HepG2 (cell line): ENCODE data around the gene TENT4B. TPM values are rescaled to one million over a fixed set of nuclear protein-coding genes. Genes with fewer than 3 reads are reported as not detected.

Source experiments
- ATAC-seq: fragments of 200-7000 bp; cut with Tn5 transposase; 3 replicates; pipeline ENCODE4 v1.9.1; 2020; ENCODE audit warnings: mild to moderate bottlenecking, moderate library complexity
- BruUV-seq: library from RNA; stranded (reverse); fragments of 400-500 nt; replicated peaks from 2 replicates; lab custom pipeline; 2021; lab: Mats Ljungman, UMichigan
- CTCF ChIA-PET: fragments of 300-600 bp; formaldehyde crosslinking; extraction: SDS; loops from one replicate; lab custom pipeline; 2021; ENCODE audit warnings: low total read pairs, inconsistent platforms, low intra/inter-chr PET ratio; lab: Yijun Ruan, JAX
- POLR2A ChIA-PET: fragments of 350-600 bp; sonication (Branson Sonifier 250); formaldehyde crosslinking; loops from one replicate; lab custom pipeline; 2020; ENCODE audit warnings: antibody characterized with exemption, inconsistent platforms; lab: Yijun Ruan, JAX
- DNase-seq: peaks from one replicate; pipeline ENCODE4 v3.0.0-alpha.2; 2015; ENCODE audit warnings: low spot score
- FAIRE-seq: peaks from 3 replicates; lab custom pipeline; 2011; peaks lifted over from hg19 to GRCh38; lab: Jason Lieb, UNC
- H2AFZ ChIP-seq: one replicate; pipeline ENCODE4 v1.6.1; 2011; ENCODE audit warnings: low read length, inconsistent platforms
- H3K27ac ChIP-seq: fragments of 300-600 bp; 3 replicates; pipeline ENCODE4 v1.8.0; 2011; ENCODE audit warnings: mixed run types, mild to moderate bottlenecking, mixed read lengths, low read length, inconsistent platforms; ENCODE audit not compliant: insufficient read depth; ENCODE audit errors: extremely low read length
- H3K27me3 ChIP-seq, 2 experiments: fragments of 200-600 bp in 1 of 2; 2 replicates in 1 of 2; 3 replicates in 1 of 2; pipeline versions ENCODE4 v1.6.0 to v1.8.0; 2011; ENCODE audit warnings: low read length in 2 of 2, mild to moderate bottlenecking in 2 of 2, moderate library complexity in 2 of 2, inconsistent platforms in 1 of 2; ENCODE audit not compliant: insufficient read depth in 2 of 2, control insufficient read depth in 1 of 2
- H3K36me3 ChIP-seq, 2 experiments: fragments of 200-600 bp in 1 of 2; replicated peaks in 1 of 2; 2 replicates in 1 of 2; 3 replicates in 1 of 2; pipeline versions ENCODE4 v1.5.1 to v1.8.0; 2011; ENCODE audit warnings: low read length in 2 of 2, inconsistent platforms in 1 of 2; ENCODE audit not compliant: insufficient read depth in 2 of 2, control insufficient read depth in 1 of 2
- H3K4me1 ChIP-seq: 2 replicates; pipeline ENCODE4 v1.5.1; 2012; ENCODE audit warnings: low read length, inconsistent platforms; ENCODE audit not compliant: insufficient read depth
- H3K4me2 ChIP-seq: 2 replicates; pipeline ENCODE4 v1.6.0; 2011; ENCODE audit warnings: low read depth, low read length, inconsistent platforms
- H3K4me3 ChIP-seq, 3 experiments: fragments of 200-600 bp in 1 of 3; sonication (generic), shearing (Covaris generic) in 1 of 3; replicated peaks in 1 of 3; 2 replicates each; pipeline ENCODE4 v1.5.1; 2011 to 2016; ENCODE audit warnings: low read length in 3 of 3, inconsistent platforms in 2 of 3, low read depth in 2 of 3, mild to moderate bottlenecking in 2 of 3, control low read depth in 1 of 3, mixed read lengths in 1 of 3; ENCODE audit not compliant: insufficient read depth in 1 of 3
- H3K79me2 ChIP-seq: one replicate; pipeline ENCODE4 v1.6.1; 2011; ENCODE audit warnings: low read length, inconsistent platforms; ENCODE audit not compliant: insufficient read depth
- H3K9ac ChIP-seq: 2 replicates; pipeline ENCODE4 v1.6.0; 2011; ENCODE audit warnings: mild to moderate bottlenecking, low read depth, low read length, inconsistent platforms; ENCODE audit not compliant: insufficient read depth
- H3K9me3 ChIP-seq: 2 replicates; pipeline ENCODE4 v1.5.1; 2012; ENCODE audit warnings: mild to moderate bottlenecking, low read length
- H4K20me1 ChIP-seq: 2 replicates; pipeline ENCODE4 v1.6.0; 2011; ENCODE audit warnings: inconsistent platforms, mild to moderate bottlenecking, low read length, moderate library complexity; ENCODE audit not compliant: insufficient read depth
- AGO1 ChIP-seq: fragments of 200-400 bp; formaldehyde crosslinking; IDR thresholded peaks from 2 replicates; pipeline ENCODE4 v1.6.1; 2017; ENCODE audit warnings: mild to moderate bottlenecking, low read depth, low read length, moderate library complexity; ENCODE audit not compliant: poor library complexity, severe bottlenecking
- GATA4 ChIP-seq: sonication (generic); IDR thresholded peaks from 2 replicates; pipeline ENCODE4 v1.6.1; 2016; ENCODE audit warnings: antibody characterized with exemption, low read depth, borderline replicate concordance
- NFE2 ChIP-seq: sonication (generic); formaldehyde crosslinking; IDR thresholded peaks from 2 replicates; pipeline ENCODE4 v1.4.0; 2020; ENCODE audit warnings: missing genetic modification reagents
- NFIB ChIP-seq: sonication (generic); formaldehyde crosslinking; IDR thresholded peaks from 2 replicates; pipeline ENCODE4 v1.9.0; 2021; ENCODE audit warnings: missing genetic modification reagents, mild to moderate bottlenecking, borderline replicate concordance
- ZBTB1 ChIP-seq: sonication (generic); formaldehyde crosslinking; IDR thresholded peaks from 2 replicates; pipeline ENCODE4 v1.4.0; 2020; ENCODE audit warnings: missing genetic modification reagents, borderline replicate concordance
- ZNF251 ChIP-seq: sonication (generic); formaldehyde crosslinking; IDR thresholded peaks from 2 replicates; pipeline ENCODE4 v1.9.0; 2021; ENCODE audit warnings: mild to moderate bottlenecking, missing genetic modification reagents
- ZNF546 ChIP-seq: sonication (generic); formaldehyde crosslinking; conservative IDR thresholded peaks from 2 replicates; pipeline ENCODE4 v1.8.1; 2023; ENCODE audit warnings: mild to moderate bottlenecking, missing genetic modification reagents
- ZNF557 ChIP-seq: sonication (generic); formaldehyde crosslinking; IDR thresholded peaks from 2 replicates; pipeline ENCODE4 v1.4.0; 2020; ENCODE audit warnings: missing genetic modification reagents
- WGBS: methylation state at CpG from one replicate; pipeline ENCODE4 v1.1.6; 2017; ENCODE audit warnings: low lambda C conversion rate; 5-methylcytosine and 5-hydroxymethylcytosine counted together
- in situ Hi-C: cut with HindIII; loops from 2 replicates; pipeline ENCODE4 v1.10.0; 2017; ENCODE audit warnings: low pct_unique_long_range_greater_than_20kb; ENCODE audit not compliant: extremely low pct_ligation_motif_present
- intact Hi-C: fragments of 100-400 bp; cut with micrococcal nuclease; formaldehyde crosslinking; loops from one replicate; pipeline ENCODE4 v1.10.0; 2022; ENCODE audit not compliant: unreplicated experiment
- polyA plus RNA-seq, 8 experiments: library from polyadenylated mRNA; depleted of rRNA in 3 of 8; stranded (reverse) in 7 of 8; unstranded in 1 of 8; fragments of >200 nt; fragmentation: Illumina TruSeq in 4 of 8; extraction: Trizol in 4 of 8; gene quantifications; 2 replicates each; pipeline versions ENCODE4 v1.2.1 to v1.2.3, GENCODE V29; 2011 to 2016; ENCODE audit warnings: low read depth in 4 of 8, missing spikeins in 1 of 8, mixed read lengths in 1 of 8; ENCODE audit not compliant: insufficient read depth in 1 of 8
- total RNA-seq, 5 experiments: library from RNA; depleted of rRNA; stranded (reverse); fragments of >200 nt; fragmentation: Illumina TruSeq; extraction: Trizol; gene quantifications; 2 replicates each; pipeline ENCODE4 v1.2.3, GENCODE V29; 2016; ENCODE audit warnings: low read depth in 1 of 5
- TF ChIP-seq, protein P1 (sequence below): fragments of 450-650 bp; IDR thresholded peaks from 2 replicates; pipeline ENCODE4 v1.6.1; 2017
- TF ChIP-seq, protein P2 (sequence below): sonication (generic); formaldehyde crosslinking; IDR thresholded peaks from 2 replicates; pipeline ENCODE4 v1.8.0; 2022; ENCODE audit warnings: low read depth, missing genetic modification reagents
- TF ChIP-seq, protein P3 (sequence below): sonication (generic); formaldehyde crosslinking; IDR thresholded peaks from 2 replicates; pipeline ENCODE4 v1.4.0; 2020; ENCODE audit warnings: missing genetic modification reagents

TENT4B gene
- total and polyA plus RNA-seq, 2 of the 13 experiments (the other 11 are each of a cell fraction or from before 2014, with no cell fraction given): 15.0 to 32.8 TPM

DNA sequence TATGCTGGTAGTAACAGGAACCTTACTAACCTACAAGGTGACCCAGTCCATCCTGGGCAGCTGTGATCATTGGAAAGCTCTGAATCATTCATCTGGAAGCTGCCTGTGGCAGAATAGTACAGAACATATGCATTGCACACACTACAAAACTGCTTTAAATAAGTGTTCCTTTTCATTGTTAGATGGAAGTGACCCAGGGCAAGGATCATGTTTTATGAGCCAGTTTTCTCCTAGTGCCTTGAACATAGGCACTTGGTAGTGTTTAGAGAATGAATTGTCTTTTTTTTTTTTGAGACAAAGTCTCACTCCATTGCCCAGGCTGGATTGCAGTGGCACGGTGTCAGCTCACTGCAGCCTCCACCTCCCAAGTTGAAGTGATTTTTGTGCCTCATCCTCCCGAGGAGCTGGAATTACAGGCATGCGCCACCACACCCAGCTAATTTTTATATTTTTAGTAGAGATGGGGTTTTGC lies 55.4 kb downstream of the TENT4B start:
- no peaks in the 10 kb centered on the region for H3K9me3 ChIP-seq
- no peak for FAIRE-seq
- H4K20me1 ChIP-seq: peaks cover 18% of the 10 kb centered on the region
- peaks cover 59% of the 10 kb centered on the region for H3K4me1 ChIP-seq
- peaks cover 72% of the 10 kb centered on the region for H3K79me2 ChIP-seq
- ChIA-PET POLR2A (no interaction called here), CTCF (no interaction called here)
- DNase-seq: peak; percentile 16
- no peak overlapping the region for H3K4me3 ChIP-seq
- in situ Hi-C loops: loop anchor here (5.0 to 10.0 kb wide), 2 partner anchors 54 to 186 kb away; partner anchors contain the start of gene TENT4B
- no peak for ATAC-seq
- TF ChIP-seq, protein P1, sequence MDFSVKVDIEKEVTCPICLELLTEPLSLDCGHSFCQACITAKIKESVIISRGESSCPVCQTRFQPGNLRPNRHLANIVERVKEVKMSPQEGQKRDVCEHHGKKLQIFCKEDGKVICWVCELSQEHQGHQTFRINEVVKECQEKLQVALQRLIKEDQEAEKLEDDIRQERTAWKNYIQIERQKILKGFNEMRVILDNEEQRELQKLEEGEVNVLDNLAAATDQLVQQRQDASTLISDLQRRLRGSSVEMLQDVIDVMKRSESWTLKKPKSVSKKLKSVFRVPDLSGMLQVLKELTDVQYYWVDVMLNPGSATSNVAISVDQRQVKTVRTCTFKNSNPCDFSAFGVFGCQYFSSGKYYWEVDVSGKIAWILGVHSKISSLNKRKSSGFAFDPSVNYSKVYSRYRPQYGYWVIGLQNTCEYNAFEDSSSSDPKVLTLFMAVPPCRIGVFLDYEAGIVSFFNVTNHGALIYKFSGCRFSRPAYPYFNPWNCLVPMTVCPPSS: no peak
- no peak for TF ChIP-seq ZNF251
- no peak for TF ChIP-seq AGO1
- H3K4me2 ChIP-seq: no peak overlapping the region
- no peaks in the 10 kb centered on the region for H3K27me3 ChIP-seq
- no peak overlapping the region for H2AFZ ChIP-seq
- peaks cover 10 to 23% of the 10 kb centered on the region in 2 experiments for H3K36me3 ChIP-seq
- intact Hi-C loops: no loop called here
- BruUV-seq: no TSS peak
- H3K9ac ChIP-seq: no peak overlapping the region
- 94% methylated on average over 3 of the region's 3 CpGs for WGBS
- H3K27ac ChIP-seq: peak overlapping the region; percentile 8

DNA sequence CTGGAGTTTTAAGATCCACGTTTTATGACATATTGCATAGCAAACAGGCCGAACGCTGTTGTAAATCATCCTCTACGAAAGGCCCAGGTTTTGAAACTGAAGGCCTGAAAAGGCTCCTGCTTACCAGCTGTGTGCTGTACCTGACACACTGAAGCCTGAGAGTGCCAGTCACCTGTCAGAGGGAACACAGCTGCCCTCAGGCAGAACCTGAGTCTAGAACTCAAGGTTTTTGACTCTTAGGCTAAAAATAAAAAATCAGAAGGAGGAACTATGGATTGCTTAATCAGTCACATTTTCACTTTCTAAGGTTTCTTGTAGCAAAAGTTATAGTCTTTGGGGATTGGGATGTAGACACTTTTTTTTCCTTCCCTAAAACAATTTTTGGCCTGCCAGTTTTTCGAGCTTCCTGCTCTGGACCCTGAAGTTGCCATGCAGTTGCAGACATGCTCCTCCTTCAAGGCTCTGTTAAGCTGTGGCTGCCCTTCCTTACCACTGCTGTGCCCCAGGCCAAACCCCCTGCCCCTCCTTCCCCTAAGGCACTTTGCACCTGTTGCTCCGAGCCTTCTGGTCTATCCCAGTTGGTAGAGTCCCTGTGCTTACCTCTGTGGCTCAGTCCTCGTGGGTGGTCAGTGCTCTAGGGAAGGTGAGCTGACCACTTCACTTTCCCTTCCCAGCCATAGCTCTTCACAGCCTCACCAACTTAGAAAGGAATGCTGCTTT lies 56.6 kb downstream of the TENT4B start:
- H3K27ac ChIP-seq: no peak overlapping the region
- H3K4me3 ChIP-seq: no peak overlapping the region
- POLR2A ChIA-PET: interaction anchor here (1.1 to 2.3 kb wide), 4 partner anchors 55 to 185 kb away, joined by 4 to 15 read pairs (median 6); partner anchors contain the start of genes CNEP1R1 and HEATR3
- no peaks in the 10 kb centered on the region for H3K27me3 ChIP-seq
- CTCF ChIA-PET: interaction anchor here (1.1 to 1.5 kb wide), 3 partner anchors 73 to 185 kb away, joined by 4 to 12 read pairs (median 8); partner anchors contain the start of gene CNEP1R1
- ATAC-seq: peak; percentile 60
- WGBS: 82% methylated on average over 6 of the region's 7 CpGs
- H3K4me1 ChIP-seq: peaks cover 47% of the 10 kb centered on the region
- H3K9ac ChIP-seq: no peak overlapping the region
- no peak for FAIRE-seq
- DNase-seq: no peak
- no peaks in the 10 kb centered on the region for H3K9me3 ChIP-seq
- H4K20me1 ChIP-seq: peaks cover 16% of the 10 kb centered on the region
- in situ Hi-C loops (loop anchor here (5.0 to 10.0 kb wide), 2 partner anchors 55 to 187 kb away; partner anchors contain the start of gene TENT4B), intact Hi-C loops (loop anchor here (1.0 to 5.0 kb wide), 5 partner anchors 57 to 184 kb away; partner anchors contain the start of gene CNEP1R1)
- peak overlapping the region; percentile 25 for H3K4me2 ChIP-seq
- no peak overlapping the region for H2AFZ ChIP-seq
- peaks cover 60% of the 10 kb centered on the region for H3K79me2 ChIP-seq
- BruUV-seq: no TSS peak
- peaks cover 10 to 27% of the 10 kb centered on the region in 2 experiments for H3K36me3 ChIP-seq
- TF ChIP-seq GATA4 (no peak), NFIB (CRISPR knock-in tag) (no peak), ZNF557 (no peak), ZBTB1 (CRISPR knock-in tag) (no peak), NFE2 (no peak), ZNF546 (CRISPR knock-in tag) (no peak)
- TF ChIP-seq, protein P2, sequence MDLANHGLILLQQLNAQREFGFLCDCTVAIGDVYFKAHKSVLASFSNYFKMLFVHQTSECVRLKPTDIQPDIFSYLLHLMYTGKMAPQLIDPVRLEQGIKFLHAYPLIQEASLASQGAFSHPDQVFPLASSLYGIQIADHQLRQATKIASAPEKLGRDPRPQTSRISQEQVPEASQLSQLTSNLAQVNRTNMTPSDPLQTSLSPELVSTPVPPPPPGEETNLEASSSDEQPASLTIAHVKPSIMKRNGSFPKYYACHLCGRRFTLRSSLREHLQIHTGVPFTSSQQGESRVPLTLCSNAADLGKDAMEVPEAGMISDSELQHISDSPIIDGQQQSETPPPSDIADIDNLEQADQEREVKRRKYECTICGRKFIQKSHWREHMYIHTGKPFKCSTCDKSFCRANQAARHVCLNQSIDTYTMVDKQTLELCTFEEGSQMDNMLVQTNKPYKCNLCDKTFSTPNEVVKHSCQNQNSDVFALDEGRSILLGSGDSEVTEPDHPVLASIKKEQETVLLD: no peak
- TF ChIP-seq, protein P3, sequence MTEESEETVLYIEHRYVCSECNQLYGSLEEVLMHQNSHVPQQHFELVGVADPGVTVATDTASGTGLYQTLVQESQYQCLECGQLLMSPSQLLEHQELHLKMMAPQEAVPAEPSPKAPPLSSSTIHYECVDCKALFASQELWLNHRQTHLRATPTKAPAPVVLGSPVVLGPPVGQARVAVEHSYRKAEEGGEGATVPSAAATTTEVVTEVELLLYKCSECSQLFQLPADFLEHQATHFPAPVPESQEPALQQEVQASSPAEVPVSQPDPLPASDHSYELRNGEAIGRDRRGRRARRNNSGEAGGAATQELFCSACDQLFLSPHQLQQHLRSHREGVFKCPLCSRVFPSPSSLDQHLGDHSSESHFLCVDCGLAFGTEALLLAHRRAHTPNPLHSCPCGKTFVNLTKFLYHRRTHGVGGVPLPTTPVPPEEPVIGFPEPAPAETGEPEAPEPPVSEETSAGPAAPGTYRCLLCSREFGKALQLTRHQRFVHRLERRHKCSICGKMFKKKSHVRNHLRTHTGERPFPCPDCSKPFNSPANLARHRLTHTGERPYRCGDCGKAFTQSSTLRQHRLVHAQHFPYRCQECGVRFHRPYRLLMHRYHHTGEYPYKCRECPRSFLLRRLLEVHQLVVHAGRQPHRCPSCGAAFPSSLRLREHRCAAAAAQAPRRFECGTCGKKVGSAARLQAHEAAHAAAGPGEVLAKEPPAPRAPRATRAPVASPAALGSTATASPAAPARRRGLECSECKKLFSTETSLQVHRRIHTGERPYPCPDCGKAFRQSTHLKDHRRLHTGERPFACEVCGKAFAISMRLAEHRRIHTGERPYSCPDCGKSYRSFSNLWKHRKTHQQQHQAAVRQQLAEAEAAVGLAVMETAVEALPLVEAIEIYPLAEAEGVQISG (CRISPR knock-in tag): peak; percentile 6; the same call in 1 of the 2 replicates
